ENCODE data around the gene RPS6KA4. TPM values are rescaled to one million over a fixed set of nuclear protein-coding genes. Genes with fewer than 3 reads are reported as not detected.

Gene RPS6KA4
- total RNA-seq, 4 donors from 2014 or later = 2.4 to 37.4 (median 29.3) TPM

GRCh38 chr11:64334764-64335735 lies 23.9 kb upstream of the RPS6KA4 start:
- Histone ChIP-seq H3K27ac (no peak overlapping the region), H3K4me1 (no peaks in the 10 kb centered on the region), H3K9me3 (no peaks in the 10 kb centered on the region), H3K4me3 (no peak overlapping the region), H3K36me3 (no peaks in the 10 kb centered on the region), H3K27me3 (no peaks in the 10 kb centered on the region)
- TF ChIP-seq, protein P1, sequence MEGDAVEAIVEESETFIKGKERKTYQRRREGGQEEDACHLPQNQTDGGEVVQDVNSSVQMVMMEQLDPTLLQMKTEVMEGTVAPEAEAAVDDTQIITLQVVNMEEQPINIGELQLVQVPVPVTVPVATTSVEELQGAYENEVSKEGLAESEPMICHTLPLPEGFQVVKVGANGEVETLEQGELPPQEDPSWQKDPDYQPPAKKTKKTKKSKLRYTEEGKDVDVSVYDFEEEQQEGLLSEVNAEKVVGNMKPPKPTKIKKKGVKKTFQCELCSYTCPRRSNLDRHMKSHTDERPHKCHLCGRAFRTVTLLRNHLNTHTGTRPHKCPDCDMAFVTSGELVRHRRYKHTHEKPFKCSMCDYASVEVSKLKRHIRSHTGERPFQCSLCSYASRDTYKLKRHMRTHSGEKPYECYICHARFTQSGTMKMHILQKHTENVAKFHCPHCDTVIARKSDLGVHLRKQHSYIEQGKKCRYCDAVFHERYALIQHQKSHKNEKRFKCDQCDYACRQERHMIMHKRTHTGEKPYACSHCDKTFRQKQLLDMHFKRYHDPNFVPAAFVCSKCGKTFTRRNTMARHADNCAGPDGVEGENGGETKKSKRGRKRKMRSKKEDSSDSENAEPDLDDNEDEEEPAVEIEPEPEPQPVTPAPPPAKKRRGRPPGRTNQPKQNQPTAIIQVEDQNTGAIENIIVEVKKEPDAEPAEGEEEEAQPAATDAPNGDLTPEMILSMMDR (IDR thresholded peaks at IDR 0.05) = no peak
- no peak for TF ChIP-seq POLR2A (IDR thresholded peaks at IDR 0.05)
- intact Hi-C loops (cut with DNase I; ENCODE audit: low total_unique reads) = no loop called here
- no peak for DNase-seq

DNA sequence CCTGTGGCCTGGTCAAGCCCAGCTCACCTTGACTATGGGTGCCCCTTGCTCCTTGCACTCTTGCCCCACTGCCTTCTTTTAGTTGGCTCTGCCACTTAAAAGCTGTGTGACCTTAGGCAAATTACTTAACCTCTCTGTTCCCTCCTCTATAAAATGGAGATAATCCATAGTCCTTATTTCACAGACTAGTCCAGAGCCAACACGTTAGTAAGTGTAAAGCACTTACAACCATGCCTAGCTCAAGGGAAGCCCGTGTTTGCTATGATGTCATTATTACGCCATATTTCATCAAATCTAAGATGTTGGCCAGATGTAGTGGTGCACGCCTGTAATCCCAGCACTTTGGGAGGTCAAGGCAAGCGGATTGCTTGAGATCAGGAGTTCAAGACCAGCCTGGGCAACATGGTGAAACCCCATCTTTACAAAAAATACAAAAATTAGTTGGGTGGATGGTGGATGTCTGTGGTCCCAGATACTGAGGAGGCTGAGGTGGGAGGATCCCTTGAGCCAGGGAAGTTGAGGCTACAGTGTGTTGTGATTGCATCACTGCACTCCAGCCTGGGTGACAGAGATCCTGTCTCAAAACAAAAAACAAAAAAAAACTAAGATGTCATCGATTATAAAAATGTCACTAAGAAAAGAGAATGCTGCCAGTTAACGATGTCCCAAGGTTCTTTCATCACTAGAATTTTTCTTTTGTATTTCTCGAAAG lies 21.3 kb upstream of the RPS6KA4 start:
- no peak for DNase-seq
- H3K27me3 ChIP-seq = no peaks in the 10 kb centered on the region
- no peaks in the 10 kb centered on the region for H3K9me3 ChIP-seq
- H3K36me3 ChIP-seq = no peaks in the 10 kb centered on the region
- H3K4me3 ChIP-seq = no peak overlapping the region
- intact Hi-C loops (cut with DNase I; ENCODE audit: low total_unique reads) = no loop called here
- TF ChIP-seq, protein P1 (IDR thresholded peaks at IDR 0.05) = no peak
- TF ChIP-seq POLR2A (IDR thresholded peaks at IDR 0.05) = no peak
- no peaks in the 10 kb centered on the region for H3K4me1 ChIP-seq
- no peak overlapping the region for H3K27ac ChIP-seq

DNA sequence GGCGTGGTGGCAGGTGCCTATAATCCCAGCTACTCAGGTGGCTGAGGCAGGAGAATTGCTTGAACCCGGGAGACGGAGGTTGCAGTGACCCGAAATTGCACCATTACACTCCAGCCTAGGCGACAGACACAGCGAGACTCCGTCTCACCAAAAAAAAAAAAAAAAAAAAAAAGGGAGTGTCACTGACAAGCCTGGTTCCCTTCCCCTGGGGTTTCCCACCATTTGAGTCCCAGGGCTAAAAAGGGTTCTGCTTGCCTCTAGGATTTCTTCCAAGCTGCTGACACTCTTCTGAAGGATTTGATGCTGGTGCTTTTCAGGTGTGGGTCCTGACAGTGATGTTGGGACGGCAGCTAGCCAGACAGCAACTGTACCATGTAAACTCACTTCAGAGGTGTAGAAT lies 20.2 kb upstream of the RPS6KA4 start:
- intact Hi-C loops (cut with DNase I; ENCODE audit: low total_unique reads) = no loop called here
- Histone ChIP-seq H3K9me3 (no peaks in the 10 kb centered on the region), H3K27ac (no peak overlapping the region), H3K4me1 (no peaks in the 10 kb centered on the region), H3K4me3 (no peak overlapping the region), H3K36me3 (no peaks in the 10 kb centered on the region), H3K27me3 (no peaks in the 10 kb centered on the region)
- TF ChIP-seq, protein P1 (IDR thresholded peaks at IDR 0.05) = no peak
- TF ChIP-seq POLR2A (IDR thresholded peaks at IDR 0.05) = no peak
- no peak for DNase-seq

DNA sequence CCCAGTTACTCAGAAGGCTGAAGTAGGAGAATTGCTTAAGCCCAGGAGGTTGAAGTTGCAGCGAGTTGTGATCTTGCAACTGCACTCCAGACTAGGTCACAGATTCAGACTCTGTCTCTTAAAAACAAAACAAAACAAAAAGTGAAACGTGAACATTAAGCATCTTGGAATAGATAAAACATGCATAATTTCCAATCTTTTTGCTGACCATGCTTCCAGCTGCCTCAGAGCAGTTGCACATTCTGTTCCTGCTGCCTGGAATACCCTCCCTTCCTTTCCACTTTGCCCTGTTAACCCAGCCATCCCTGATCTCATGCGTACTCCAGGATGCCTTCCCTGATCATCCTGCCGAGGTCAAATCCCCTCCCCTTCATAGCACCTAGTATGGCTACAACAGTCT lies 19.7 kb upstream of the RPS6KA4 start:
- DNase-seq = no peak
- no peaks in the 10 kb centered on the region for H3K36me3 ChIP-seq
- H3K4me1 ChIP-seq = no peaks in the 10 kb centered on the region
- no peaks in the 10 kb centered on the region for H3K27me3 ChIP-seq
- no peak for TF ChIP-seq POLR2A (IDR thresholded peaks at IDR 0.05)
- TF ChIP-seq, protein P1 (IDR thresholded peaks at IDR 0.05) = no peak
- H3K9me3 ChIP-seq = no peaks in the 10 kb centered on the region
- no peak overlapping the region for H3K4me3 ChIP-seq
- intact Hi-C loops (cut with DNase I; ENCODE audit: low total_unique reads) = no loop called here
- H3K27ac ChIP-seq = no peak overlapping the region

All from uterus (tissue), 4 donors.